IMR-90 (cell line): Measurements from ENCODE around the gene TMEM219. TPM values are rescaled to one million over a fixed set of nuclear protein-coding genes. Genes with fewer than 3 reads are reported as not detected.
"Not testable (repeated sequence)": the region's sequence is repeated elsewhere in the genome, so short reads cannot be mapped to it uniquely, and the experiment has no call there.

Experiments
- ATAC-seq: fragments of 200-7000 bp; cut with Tn5 transposase; 2 replicates; pipeline ENCODE4 v1.9.1; 2020; ENCODE audit warnings: low read depth, mild to moderate bottlenecking, moderate library complexity
- BruUV-seq: library from RNA; stranded (reverse); fragments of 400-500 nt; replicated peaks from 2 replicates; lab custom pipeline; 2021; lab: Mats Ljungman, UMichigan
- CTCF ChIA-PET: fragments of 300-600 bp; formaldehyde crosslinking; extraction: SDS; loops from one replicate; lab custom pipeline; 2021; ENCODE audit warnings: antibody characterized with exemption; lab: Yijun Ruan, JAX
- POLR2A ChIA-PET: fragments of 300-600 bp; sonication (Branson Sonifier 250); formaldehyde crosslinking; loops from one replicate; lab custom pipeline; 2022; ENCODE audit warnings: antibody characterized with exemption; ENCODE audit not compliant: unreplicated experiment; lab: Charles Lee
- DNase-seq: peaks from one replicate; pipeline ENCODE4 v3.0.0; 2013
- H2AFZ ChIP-seq: replicated peaks from 2 replicates; pipeline ENCODE3; 2013; ENCODE audit warnings: low read length, mild to moderate bottlenecking; ENCODE audit not compliant: poor library complexity
- H2AK5ac ChIP-seq: 2 replicates; pipeline ENCODE4 v1.6.1; 2013; ENCODE audit warnings: low read depth, low read length, inconsistent platforms
- H2AK9ac ChIP-seq: replicated peaks from 2 replicates; pipeline ENCODE3; 2013; ENCODE audit warnings: mild to moderate bottlenecking, low read depth, low read length, moderate library complexity; ENCODE audit not compliant: poor library complexity
- H2BK120ac ChIP-seq: 2 replicates; pipeline ENCODE4 v1.6.1; 2013; ENCODE audit warnings: low read depth, low read length, inconsistent platforms
- H2BK15ac ChIP-seq: 3 replicates; pipeline ENCODE4 v1.6.1; 2013; ENCODE audit warnings: low read depth, low read length, inconsistent platforms
- H2BK20ac ChIP-seq: 2 replicates; pipeline ENCODE4 v1.6.1; 2013; ENCODE audit warnings: low read depth, mild to moderate bottlenecking, inconsistent platforms, low read length, moderate library complexity
- H2BK5ac ChIP-seq: 2 replicates; pipeline ENCODE4 v1.6.1; 2013; ENCODE audit warnings: mild to moderate bottlenecking, low read depth, low read length, inconsistent platforms; ENCODE audit not compliant: poor library complexity, severe bottlenecking
- H3K14ac ChIP-seq: replicated peaks from 2 replicates; pipeline ENCODE4 v1.6.1; 2013; ENCODE audit warnings: low read depth, low read length, inconsistent platforms
- H3K18ac ChIP-seq: 2 replicates; pipeline ENCODE4 v1.6.1; 2013; ENCODE audit warnings: low read depth, low read length, control low read depth
- H3K23ac ChIP-seq: 2 replicates; pipeline ENCODE4 v1.6.1; 2013; ENCODE audit warnings: low read depth, low read length, inconsistent platforms
- H3K27ac ChIP-seq: 2 replicates; pipeline ENCODE4 v1.5.1; 2013; ENCODE audit warnings: mild to moderate bottlenecking, control low read depth, low read length; ENCODE audit not compliant: insufficient read depth
- H3K27me3 ChIP-seq: 2 replicates; pipeline ENCODE4 v1.6.1; 2013; ENCODE audit warnings: low read length; ENCODE audit not compliant: control insufficient read depth, insufficient read depth
- H3K36me3 ChIP-seq: 2 replicates; pipeline ENCODE4 v1.6.1; 2013; ENCODE audit warnings: low read length, mixed read lengths; ENCODE audit not compliant: control insufficient read depth, insufficient read depth
- H3K4ac ChIP-seq: 2 replicates; pipeline ENCODE4 v1.6.1; 2013; ENCODE audit warnings: low read depth, low read length, inconsistent platforms
- H3K4me1 ChIP-seq: 2 replicates; pipeline ENCODE4 v1.6.1; 2013; ENCODE audit warnings: low read length, mixed read lengths; ENCODE audit not compliant: control insufficient read depth, insufficient read depth
- H3K4me2 ChIP-seq: 2 replicates; pipeline ENCODE4 v1.6.1; 2013; ENCODE audit warnings: low read depth, mild to moderate bottlenecking, control low read depth, low read length, moderate library complexity
- H3K4me3 ChIP-seq: 2 replicates; pipeline ENCODE4 v1.5.1; 2013; ENCODE audit warnings: low read depth, mild to moderate bottlenecking, control low read depth, low read length, moderate library complexity; ENCODE audit not compliant: insufficient read depth
- H3K56ac ChIP-seq: 2 replicates; pipeline ENCODE4 v1.6.1; 2013; ENCODE audit warnings: low read length, inconsistent platforms; ENCODE audit not compliant: insufficient read depth; ENCODE audit errors: extremely low read depth
- H3K79me1 ChIP-seq, 2 experiments: 2 replicates each; pipeline ENCODE4 v1.6.1; 2013; ENCODE audit warnings: low read length in 2 of 2, inconsistent platforms in 1 of 2, low read depth in 1 of 2
- H3K9ac ChIP-seq: 2 replicates; pipeline ENCODE4 v1.6.1; 2013; ENCODE audit warnings: low read depth, low read length, control low read depth
- H3K9me1 ChIP-seq: 2 replicates; pipeline ENCODE4 v1.6.1; 2013; ENCODE audit warnings: low read length, inconsistent platforms; ENCODE audit not compliant: insufficient read depth
- H3K9me3 ChIP-seq: 2 replicates; pipeline ENCODE4 v1.6.1; 2013; ENCODE audit warnings: low read length; ENCODE audit not compliant: control insufficient read depth, insufficient read depth
- H4K20me1 ChIP-seq: 2 replicates; pipeline ENCODE4 v1.6.1; 2013; ENCODE audit warnings: low read length, inconsistent platforms; ENCODE audit not compliant: insufficient read depth
- H4K5ac ChIP-seq: 2 replicates; pipeline ENCODE4 v1.6.1; 2013; ENCODE audit warnings: mild to moderate bottlenecking, low read depth, low read length, control low read depth
- H4K8ac ChIP-seq, 2 experiments: 2 replicates each; pipeline ENCODE4 v1.6.1; 2013; ENCODE audit warnings: low read depth in 2 of 2, low read length in 2 of 2, control low read depth in 1 of 2, inconsistent platforms in 1 of 2
- H4K91ac ChIP-seq: 2 replicates; pipeline ENCODE4 v1.6.1; 2013; ENCODE audit warnings: low read depth, low read length, inconsistent platforms; ENCODE audit not compliant: insufficient read depth
- WGBS, 2 experiments: methylation state at CpG; one replicate each; pipeline versions ENCODE4 v1.1.5 to v1.1.7; 2013; ENCODE audit warnings: missing lambda C conversion rate in 2 of 2; ENCODE audit not compliant: insufficient read length in 1 of 2; ENCODE audit errors: extremely low coverage in 2 of 2; 5-methylcytosine and 5-hydroxymethylcytosine counted together
- dilution Hi-C: fragments of 300-500 bp; cut with HindIII; formaldehyde crosslinking; loops from one replicate; pipeline ENCODE4 v1.14.3; 2018; ENCODE audit warnings: low sequenced_read_pairs; ENCODE audit not compliant: unreplicated experiment
- in situ Hi-C: fragments of 300-500 bp; cut with MboI; formaldehyde crosslinking; loops from 3 replicates; pipeline ENCODE4 v1.14.3; 2019; ENCODE audit warnings: low sequenced_read_pairs, inconsistent platforms, mixed read lengths
- intact Hi-C: fragments of 100-400 bp; cut with micrococcal nuclease; formaldehyde crosslinking; loops from 2 replicates; pipeline ENCODE4 v1.10.0; 2022
- polyA plus RNA-seq, 3 experiments: library from polyadenylated mRNA; depleted of rRNA; stranded (reverse); fragments of >200 nt; gene quantifications; 2 replicates each; pipeline ENCODE4 v1.2.3, GENCODE V29; 2012; ENCODE audit warnings: low replicate concordance in 1 of 3
- total RNA-seq: library from RNA; depleted of rRNA; stranded (reverse); fragments of >200 nt; gene quantifications from 2 replicates; pipeline ENCODE4 v1.2.3, GENCODE V29; 2012

TMEM219 gene
- total and polyA plus RNA-seq, 2 of the 4 experiments (the other 2 are of a cell fraction), result 47.0 to 95.3 TPM

- H2BK15ac ChIP-seq, intact Hi-C loops, POLR2A ChIA-PET, H3K4me3 ChIP-seq, ATAC-seq, H3K9me3 ChIP-seq, H4K91ac ChIP-seq, H3K27ac ChIP-seq, H3K27me3 ChIP-seq, in situ Hi-C loops, BruUV-seq, H3K4ac ChIP-seq, H2AFZ ChIP-seq, H3K14ac ChIP-seq, H2AK5ac ChIP-seq, H3K56ac ChIP-seq, H3K18ac ChIP-seq, H3K4me1 ChIP-seq, H2BK5ac ChIP-seq, H3K23ac ChIP-seq, CTCF ChIA-PET, H3K4me2 ChIP-seq, H4K5ac ChIP-seq, H2AK9ac ChIP-seq, H3K9ac ChIP-seq, dilution Hi-C loops, H3K36me3 ChIP-seq, DNase-seq, H4K8ac ChIP-seq, H2BK20ac ChIP-seq, H4K20me1 ChIP-seq, H2BK120ac ChIP-seq, H3K9me1 ChIP-seq: not testable (repeated sequence)
- no CpG with 5 or more reads among the region's 4 CpGs for WGBS, 2 experiments
- peaks cover 12 to 25% of the 10 kb centered on the region in 2 experiments; a peak in 3 of 4 replicates for H3K79me1 ChIP-seq
Measured at GRCh38 chr16:29959821-29960220, 2.1 kb upstream of the TMEM219 start.
